Right renal pelvis (tissue), 4 donors: Measurements from ENCODE around the gene CA9. TPM values are rescaled to one million over a fixed set of nuclear protein-coding genes. Genes with fewer than 3 reads are reported as not detected.
"Not testable (repeated sequence)": the region's sequence is repeated elsewhere in the genome, so short reads cannot be mapped to it uniquely, and the experiment has no call there.

ENCODE experiments used
- DNase-seq, 4 donors: peaks; one replicate each; pipeline ENCODE4 v3.0.0-alpha.2; 2013; ENCODE audit warnings: low read depth in 4 of 4, low spot score in 3 of 4, missing footprints in 1 of 4
- polyA plus RNA-seq, 4 donors: library from polyadenylated mRNA; unstranded; fragments of 120-200 nt; gene quantifications; one replicate each; pipeline ENCODE4 v1.2.1, GENCODE V29; 2013; ENCODE audit not compliant: insufficient read length in 4 of 4

Gene CA9
- under 1 TPM in 3 of 4 donors, not detected in 1; 0.20 to 0.61 (median 0.60) TPM for polyA plus RNA-seq

DNA sequence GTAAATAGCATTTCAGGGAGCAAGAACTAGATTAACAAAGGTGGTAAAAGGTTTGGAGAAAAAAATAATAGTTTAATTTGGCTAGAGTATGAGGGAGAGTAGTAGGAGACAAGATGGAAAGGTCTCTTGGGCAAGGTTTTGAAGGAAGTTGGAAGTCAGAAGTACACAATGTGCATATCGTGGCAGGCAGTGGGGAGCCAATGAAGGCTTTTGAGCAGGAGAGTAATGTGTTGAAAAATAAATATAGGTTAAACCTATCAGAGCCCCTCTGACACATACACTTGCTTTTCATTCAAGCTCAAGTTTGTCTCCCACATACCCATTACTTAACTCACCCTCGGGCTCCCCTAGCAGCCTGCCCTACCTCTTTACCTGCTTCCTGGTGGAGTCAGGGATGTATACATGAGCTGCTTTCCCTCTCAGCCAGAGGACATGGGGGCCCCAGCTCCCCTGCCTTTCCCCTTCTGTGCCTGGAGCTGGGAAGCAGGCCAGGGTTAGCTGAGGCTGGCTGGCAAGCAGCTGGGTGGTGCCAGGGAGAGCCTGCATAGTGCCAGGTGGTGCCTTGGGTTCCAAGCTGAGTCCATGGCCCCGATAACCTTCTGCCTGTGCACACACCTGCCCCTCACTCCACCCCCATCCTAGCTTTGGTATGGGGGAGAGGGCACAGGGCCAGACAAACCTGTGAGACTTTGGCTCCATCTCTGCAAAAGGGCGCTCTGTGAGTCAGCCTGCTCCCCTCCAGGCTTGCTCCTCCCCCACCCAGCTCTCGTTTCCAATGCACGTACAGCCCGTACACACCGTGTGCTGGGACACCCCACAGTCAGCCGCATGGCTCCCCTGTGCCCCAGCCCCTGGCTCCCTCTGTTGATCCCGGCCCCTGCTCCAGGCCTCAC lies at the start of gene CA9:
Gene CA9, plus strand, starts transcription at position 797 of the 893 bp plus-strand sequence. Its CDS starts 32 bp downstream, at position 829.
- DNase-seq: no peak

DNA sequence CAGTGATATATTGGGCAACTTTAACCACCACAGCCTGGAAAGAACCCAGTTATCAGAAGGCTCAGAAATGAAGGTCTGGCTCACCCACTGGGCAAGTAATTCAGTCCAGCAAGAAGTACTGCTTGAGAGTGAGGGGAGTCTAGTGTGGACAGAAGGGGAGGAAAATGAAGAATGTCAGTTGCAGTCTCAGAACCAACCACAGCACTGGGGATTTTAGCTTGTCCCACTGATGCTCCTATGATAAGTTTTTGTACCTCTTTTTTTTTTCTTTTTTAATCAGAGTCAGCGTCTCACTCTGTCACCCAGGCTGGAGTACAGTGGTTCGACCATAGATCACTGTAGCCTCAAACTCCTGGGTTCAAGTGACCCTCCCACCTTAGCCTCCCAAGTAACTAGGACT lies 46.2 kb upstream of the CA9 start:
- no peak for DNase-seq

DNA sequence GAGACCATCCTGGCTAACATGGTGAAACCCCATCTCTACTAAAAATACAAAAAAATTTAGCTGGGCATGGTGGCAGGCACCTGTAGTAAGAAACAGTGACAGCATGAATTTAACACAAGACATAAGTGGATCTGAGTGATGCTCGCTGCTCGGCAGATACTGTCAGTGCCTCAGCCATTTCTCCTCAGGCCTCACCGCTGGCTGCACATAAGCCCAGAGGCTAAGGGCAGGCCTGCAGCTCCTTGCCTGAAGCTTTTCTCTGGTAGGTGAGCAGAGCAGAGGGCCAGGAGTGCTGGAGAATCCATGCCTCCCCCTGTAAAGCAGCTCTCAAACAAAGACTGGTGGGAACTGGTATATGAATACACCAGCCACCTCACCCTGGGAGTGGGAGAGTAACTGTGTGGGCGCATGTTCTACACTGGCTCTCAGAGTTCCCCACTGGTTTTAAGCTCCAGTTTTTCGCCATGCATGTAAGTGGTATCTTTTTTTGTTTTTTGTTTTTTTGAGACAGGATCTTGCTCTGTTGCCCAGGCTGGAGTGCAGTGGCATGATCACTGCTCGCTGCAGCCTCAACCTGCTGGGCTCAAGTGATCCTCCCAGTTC lies 45.2 kb upstream of the CA9 start:
- DNase-seq: no peak

DNA sequence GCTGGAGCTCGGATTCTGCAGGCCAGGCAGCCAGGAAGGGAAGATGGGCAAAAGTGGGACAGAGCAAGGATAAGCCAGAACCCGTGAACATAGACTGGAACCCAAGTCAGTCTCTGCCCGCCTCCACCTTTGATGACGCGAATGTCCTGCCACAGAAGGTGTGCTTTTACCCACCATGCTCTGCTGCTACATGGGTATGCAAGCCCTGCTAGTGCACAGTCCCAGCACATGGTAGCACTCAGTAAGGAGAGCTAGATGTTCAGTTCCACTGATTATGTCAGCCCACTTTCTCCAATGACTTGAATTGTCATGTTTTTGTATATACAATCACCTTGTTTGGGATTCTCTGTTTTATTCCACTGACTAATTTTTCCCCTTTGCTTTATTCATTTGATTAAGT lies 44.1 kb upstream of the CA9 start:
- DNase-seq: no peak

DNA sequence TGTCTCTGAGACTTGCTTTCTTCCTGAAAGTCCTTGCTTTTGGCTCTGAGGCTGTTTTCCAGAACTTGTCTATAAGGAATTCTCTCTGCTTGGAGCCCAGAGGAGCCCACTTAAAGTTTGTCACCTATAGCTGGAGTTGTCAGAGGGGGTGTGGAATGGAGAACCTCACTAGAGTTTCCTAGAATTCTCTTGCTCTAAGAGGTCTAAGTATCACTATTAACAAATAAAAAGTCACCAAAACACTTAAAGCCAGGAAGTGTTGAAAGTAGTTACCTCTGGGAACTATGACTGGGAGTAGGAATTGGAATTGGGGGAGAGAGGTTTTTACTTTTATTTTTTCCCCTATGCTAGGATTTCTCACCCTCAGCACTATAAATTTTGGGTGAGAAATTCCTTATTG lies 38.0 kb upstream of the CA9 start:
- DNase-seq: no peak

DNA sequence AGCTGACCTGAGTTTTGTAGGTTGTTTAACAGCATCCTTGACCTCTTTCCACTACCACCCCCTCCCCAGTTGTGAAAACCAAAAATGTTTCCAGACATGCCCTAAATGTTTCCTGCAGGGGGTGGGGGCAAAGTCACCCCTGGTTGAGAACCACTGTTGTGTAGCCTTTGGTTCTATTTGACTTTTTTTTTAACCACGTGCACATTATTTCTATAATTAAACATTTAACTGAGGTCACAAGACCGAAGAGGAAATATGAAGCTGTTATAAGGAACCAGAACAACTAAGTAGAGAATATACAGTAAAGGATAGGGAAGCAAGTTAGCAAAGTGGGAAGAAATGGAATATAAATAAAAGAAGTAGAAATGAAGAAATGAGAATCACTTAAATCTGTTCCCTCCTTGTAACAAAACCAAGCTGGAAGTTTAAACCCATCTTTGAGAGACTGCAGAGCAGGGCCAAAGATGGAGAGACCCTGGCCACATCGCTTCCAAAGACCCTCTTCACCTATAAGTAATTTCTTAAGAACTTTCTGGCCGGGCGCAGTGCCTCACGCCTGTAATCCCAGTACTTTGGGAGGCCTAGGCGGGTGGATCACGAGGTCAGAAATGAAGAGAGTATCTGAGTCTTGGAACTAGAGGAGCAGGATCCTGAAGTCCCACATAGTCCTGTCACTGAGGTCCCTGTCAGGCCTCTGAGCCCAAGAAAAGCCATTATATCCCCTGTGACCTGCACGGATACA lies 37.4 kb upstream of the CA9 start:
- no peak for DNase-seq

DNA sequence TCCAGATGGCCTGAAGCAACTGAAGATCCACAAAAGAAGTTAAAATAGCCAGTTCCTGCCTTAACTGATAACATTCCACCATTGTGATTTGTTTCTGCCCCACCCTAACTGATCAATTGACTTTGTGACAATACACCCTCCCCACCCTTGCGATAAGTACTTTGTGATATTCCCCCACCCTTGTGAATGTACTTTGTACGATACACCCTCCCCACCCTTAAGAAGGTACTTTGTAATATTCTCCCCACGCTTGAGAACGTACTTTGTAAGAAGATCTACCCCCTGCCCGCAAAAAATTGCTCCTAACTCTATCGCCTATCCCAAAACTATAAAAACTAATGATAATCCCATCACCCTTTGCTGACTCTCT lies 36.9 kb upstream of the CA9 start:
- DNase-seq: not testable (repeated sequence)

DNA sequence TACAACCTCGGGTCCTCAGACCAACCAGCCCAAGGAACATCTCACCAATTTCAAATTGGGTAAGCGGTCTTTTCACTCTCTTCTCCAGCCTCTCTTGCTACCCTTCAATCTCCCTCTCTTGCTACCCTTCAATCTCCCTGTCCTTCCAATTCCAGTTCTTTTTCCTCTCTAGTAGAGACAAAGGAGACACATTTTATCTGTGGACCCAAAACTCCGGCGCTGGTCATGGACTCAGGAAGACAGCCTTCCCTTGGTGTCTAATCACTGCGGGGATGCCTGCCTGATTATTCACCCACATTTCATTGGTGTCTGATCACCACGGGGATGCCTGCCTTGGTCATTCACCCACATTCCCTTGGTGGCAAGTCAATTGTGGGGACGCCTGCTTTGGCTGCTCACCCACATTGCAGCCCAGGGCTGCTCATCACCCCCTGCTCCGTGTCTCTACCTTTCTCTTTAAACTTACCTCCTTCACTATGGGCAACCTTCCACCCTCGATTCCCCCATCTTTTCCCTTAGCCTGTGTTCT lies 36.2 kb upstream of the CA9 start:
- not testable (repeated sequence) for DNase-seq

DNA sequence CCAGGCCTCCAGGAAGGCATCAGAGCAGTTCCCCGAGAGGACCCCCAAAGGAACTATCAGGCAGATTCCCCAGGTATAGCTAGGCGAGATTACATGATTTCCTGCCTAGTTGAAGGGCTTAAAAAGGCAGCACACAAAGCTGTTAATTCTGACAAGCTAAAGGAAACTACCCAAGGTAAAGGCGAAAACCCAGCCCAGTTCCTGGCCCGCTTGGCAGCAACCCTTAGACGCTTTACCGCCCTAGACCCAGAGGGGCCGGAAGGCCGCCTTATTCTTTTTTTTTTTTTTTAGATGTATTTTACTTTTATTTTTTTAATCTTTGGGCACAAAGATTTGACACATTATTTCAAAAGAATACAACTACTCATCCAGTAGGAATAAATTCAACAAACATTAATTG lies 35.0 kb upstream of the CA9 start:
- DNase-seq: not testable (repeated sequence)

DNA sequence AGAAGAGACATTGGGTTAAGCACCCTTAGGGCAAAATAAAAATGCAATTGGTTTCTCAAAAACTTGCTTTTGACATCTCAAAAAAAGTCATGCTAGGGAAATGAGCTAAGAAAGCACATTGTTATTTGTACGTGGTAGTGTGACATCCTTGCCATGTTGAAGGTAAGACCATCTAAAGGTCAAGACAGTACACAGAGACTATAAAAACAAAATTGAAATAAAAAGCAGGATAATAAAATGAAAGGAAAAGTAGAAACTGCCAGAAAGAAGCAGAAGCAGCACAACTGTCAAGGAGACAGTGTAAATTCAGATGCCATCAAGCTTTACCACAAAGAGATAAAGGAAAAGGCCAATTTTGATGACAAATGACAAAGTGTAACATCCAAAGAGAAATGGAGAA lies 34.5 kb upstream of the CA9 start:
- not testable (repeated sequence) for DNase-seq

DNA sequence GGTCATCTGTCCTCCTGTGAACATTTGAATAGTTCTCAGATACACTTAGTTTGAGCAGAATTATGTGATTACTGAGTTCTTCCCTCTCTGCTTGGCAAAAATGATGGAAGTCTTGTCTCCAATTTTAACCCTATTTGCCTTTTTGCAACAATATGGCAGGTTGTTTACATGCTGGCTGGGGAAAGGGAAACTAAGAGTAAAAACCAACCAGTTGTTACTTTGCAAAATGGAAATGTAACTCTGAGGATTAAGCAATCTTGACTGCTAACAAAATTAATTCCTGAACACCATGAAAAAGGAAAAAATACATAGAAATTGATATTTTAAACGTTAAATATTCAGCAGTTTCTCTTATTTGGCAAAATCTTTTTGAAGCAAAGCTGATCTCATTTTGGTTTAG lies 34.1 kb upstream of the CA9 start:
- no peak for DNase-seq

DNA sequence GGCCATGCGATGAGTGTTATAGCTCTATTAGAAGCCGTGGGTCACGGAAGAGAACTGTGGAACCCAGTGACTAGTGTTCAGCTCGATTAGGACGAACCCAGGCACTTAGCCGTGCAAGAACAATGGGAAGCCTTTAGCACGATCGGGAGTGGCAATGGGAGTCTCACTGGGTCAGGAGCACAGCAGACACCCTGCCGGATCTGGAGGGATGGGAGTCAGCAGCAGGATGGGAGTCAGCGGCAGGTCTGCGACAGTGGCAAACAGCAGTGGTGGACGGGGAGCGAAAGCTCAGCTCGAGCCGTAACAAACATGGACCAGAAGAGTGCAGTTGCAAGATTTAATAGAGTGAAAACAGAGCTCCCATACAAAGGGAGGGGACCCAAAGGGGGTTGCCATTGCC lies 33.3 kb upstream of the CA9 start:
- DNase-seq: not testable (repeated sequence)

DNA sequence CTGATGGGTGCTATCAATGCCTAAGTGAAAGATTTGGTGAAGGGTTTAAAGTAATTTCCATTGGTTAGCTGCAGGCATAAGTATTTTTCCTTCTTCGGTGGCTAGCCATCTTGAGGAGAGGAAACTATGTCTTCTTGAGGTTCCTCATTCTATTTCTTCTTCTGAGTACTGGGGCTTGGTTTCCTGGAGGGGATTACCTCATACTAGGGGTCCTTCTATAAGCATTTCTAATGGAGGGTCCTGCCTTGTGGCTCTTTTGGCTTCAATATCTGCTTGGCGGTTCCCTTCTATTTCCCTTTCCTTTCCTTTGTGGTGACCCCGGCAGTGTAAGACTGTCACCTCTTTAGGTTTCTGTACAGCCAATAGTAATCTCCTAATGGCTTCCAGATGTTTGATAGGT lies 32.2 kb upstream of the CA9 start:
- not testable (repeated sequence) for DNase-seq

DNA sequence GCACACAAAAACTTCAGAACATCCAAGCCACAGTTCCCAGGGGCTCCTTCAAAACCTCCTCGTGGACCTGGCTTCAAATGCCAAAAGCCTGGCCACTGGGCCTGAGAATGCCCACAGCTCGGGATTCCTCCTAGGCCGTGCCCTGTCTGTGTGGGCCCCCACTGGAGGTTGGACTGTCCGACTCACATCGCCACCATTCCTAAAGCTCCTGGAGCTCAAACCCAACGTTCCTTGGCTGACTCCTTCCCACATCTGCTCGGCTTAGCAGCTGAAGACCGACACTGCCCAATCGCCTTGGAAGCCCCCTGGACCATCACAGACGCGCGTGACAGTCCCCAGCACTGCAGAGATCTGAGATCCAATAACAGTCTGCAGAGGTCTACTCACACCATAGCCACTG lies 30.7 kb upstream of the CA9 start:
- DNase-seq: no peak

DNA sequence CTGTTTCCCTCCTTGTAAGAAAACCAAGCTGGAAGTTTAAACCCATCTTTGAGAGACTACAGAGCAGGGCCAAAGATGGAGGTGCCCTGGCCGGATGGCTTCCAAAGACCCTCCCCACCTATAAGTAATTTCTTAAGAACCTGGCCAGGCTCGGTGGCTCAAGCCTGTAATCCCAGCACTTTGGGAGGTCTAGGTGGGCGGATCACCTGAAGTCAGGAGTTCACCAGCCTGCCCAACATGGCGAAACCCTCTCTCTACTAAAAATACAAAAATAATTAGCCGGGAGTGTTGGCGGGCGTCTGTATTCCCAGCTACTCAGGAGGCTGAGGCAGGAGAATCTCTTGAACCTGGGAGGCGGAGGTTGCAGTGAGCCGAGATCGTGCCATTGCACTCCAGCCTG lies 28.0 kb upstream of the CA9 start:
- DNase-seq: not testable (repeated sequence)

DNA sequence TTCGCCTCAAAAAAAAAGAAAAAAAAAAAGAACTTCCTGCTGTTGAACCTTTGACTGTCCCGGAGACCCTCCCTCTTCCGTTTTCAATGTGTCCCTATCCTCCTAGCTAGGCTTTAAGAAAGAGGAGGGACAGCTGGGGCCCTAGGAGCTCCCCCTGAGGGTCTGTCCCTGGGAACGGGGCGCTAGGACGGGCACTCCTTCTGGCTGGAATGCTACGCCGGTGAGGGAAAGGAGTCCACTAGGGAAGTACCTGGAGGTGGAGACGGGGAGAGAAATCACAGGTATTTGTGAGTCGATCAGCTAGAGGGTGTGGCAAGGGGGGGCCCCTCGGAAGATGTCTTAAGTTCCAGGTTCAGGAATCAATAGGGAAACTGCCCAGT lies 27.6 kb upstream of the CA9 start:
- peak in 1 of 4 donors; percentile 39 for DNase-seq

DNA sequence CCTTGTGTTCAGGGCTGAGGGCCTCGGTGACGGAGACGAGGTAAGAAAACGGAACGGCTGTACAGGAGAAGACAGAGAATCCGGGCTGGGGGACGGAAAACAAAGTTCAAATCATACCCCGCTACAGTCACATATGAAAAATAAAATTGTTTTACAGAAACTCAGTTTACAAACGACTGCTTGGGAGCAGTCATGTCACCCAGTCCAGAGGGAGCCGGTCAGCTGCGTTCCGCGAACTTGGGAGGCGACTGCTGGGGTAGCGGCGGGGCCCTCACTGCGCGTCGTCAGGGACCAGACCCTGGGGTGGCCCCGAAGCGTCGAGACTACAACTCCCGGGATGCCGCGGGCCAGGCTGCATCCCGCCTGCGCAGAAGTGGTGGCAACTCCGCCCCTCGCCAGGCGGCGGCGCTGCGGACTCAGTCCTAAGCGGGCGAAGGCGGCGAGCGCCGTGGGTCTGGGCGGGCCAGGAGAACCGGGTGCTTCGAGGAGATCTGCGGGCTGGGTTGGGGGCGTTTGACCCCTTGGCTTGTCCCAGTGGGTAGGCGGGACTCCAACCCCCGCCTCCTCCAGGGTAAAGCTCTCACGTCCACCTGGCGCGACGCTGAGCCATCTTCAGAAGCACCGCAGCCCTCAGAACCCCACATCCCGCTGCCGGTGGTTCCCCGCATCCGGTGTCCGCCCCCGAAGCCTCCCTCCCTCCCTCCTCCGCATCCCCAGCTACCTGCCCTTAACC lies 27.0 kb upstream of the CA9 start:
- DNase-seq: peak; percentile 86 to 90 (median 88)

DNA sequence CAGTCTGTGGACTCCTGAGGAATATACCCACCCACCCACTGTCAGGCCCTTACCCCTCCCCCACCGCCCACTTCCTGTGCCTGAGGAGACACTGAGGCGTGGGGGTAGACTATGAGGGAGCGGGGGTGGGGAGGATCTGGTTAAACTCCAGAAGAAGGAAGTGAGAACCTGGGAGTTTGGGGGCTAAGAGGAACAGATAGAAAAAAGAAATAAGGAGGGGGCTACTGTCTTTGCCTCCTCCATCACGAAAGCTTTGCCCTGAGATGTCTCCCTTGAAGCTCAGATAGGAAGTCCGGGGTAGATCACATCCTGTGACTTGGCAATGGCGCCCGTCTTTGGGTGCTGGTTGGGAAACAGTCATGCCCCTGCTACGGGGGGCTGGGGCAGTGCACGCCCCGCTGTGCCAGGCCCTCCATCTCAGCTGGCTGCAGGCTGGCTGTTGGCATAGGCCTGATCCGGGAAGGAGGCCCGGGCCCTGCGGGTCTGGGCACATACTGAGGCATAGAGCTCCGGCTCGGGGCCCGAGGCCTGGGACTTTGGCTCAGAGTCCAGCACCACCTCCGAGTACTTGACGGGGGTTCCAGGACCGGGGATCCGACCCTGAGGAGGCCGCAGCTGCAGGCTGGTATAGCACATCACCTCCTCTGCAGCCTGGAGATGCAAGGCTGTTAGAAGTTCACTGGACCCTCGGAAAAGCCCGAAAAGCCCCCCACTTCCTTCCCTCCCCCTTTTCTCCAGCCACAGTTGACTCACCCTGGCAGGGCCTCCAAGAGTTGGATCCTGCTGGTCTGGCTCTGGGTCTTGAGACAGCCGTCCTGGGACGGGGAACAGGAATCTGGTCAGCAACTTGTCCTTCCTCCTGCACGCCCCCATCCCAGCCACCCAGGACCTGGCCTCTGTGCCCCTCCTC lies 24.0 kb upstream of the CA9 start:
- no peak for DNase-seq

DNA sequence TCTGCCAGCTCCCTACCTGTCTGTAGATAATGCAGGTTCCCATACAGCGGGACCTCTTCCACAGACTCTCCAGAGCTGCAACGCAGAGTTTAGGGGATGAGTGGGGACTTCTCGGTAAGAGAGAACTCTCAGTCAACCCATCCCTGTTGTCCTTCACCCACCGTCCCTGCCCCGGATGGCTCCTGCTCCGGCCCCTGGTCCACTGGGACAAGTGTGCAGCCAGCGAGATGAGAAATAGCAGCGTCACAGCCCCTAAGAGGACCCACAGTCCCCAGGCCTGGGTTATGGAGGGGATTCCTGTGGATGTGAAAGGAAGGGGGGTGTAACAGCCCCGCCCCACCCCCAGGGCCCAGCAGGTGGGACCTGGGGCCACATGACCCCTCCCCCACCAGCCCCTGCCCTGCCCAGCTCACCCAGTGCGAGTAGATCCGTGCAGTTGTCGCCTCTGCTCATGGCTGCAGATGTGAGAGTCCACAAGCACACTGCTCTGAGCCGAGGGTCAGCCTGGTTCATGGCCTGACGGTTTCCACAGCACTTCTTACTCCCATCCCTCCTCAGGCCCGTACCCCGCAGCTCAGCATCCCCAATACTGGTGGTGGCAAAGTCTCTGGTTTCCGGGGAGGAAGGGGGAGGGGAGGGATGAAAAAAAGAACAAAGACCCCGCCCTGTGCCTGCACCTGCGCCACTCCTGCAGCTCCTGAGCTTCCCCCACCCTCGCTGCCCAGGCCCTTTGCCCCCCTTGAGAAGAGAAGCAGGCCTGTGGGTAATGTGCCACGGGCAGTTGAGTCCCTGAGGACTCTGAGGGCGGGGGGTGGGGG lies 23.2 kb upstream of the CA9 start, which contains the start of gene SIT1:
Gene SIT1, minus strand, starts transcription at position 591 of the 818 bp plus-strand sequence. Its CDS starts 78 bp downstream, at position 513.
- no peak for DNase-seq
